Transverse colon (tissue), 3 donors: ENCODE results near the gene BCOR.

Source experiments
- POLR2A ChIP-seq: fragments of 450-650 bp; IDR thresholded peaks from one replicate; pipeline ENCODE4 v1.6.1; 2016; ENCODE audit warnings: antibody characterized with exemption, mild to moderate bottlenecking, moderate library complexity
- TF ChIP-seq, protein P1 (sequence below), 5 experiments: fragments of 200-600 bp in 3 of 5; fragments of 450-650 bp in 2 of 5; sonication (generic) in 3 of 5; IDR thresholded peaks; 1 replicate in 2 of 5; 2 replicates in 3 of 5; pipeline ENCODE4 v1.5.1; 2016 to 2017; ENCODE audit warnings: antibody characterized with exemption in 5 of 5, inconsistent platforms in 3 of 5, mild to moderate bottlenecking in 2 of 5, moderate library complexity in 1 of 5

- TF ChIP-seq, protein P1, sequence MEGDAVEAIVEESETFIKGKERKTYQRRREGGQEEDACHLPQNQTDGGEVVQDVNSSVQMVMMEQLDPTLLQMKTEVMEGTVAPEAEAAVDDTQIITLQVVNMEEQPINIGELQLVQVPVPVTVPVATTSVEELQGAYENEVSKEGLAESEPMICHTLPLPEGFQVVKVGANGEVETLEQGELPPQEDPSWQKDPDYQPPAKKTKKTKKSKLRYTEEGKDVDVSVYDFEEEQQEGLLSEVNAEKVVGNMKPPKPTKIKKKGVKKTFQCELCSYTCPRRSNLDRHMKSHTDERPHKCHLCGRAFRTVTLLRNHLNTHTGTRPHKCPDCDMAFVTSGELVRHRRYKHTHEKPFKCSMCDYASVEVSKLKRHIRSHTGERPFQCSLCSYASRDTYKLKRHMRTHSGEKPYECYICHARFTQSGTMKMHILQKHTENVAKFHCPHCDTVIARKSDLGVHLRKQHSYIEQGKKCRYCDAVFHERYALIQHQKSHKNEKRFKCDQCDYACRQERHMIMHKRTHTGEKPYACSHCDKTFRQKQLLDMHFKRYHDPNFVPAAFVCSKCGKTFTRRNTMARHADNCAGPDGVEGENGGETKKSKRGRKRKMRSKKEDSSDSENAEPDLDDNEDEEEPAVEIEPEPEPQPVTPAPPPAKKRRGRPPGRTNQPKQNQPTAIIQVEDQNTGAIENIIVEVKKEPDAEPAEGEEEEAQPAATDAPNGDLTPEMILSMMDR (IDR thresholded peaks at IDR 0.05) = no peak
- TF ChIP-seq POLR2A = peak; percentile 58
Observed at GRCh38 chrX:40097504-40098263, at the start of gene BCOR.
